ENCODE results near the gene GFER. TPM values are rescaled to one million over a fixed set of nuclear protein-coding genes. Genes with fewer than 3 reads are reported as not detected.
A peak's percentile ranks its signal among the peaks of the same experiment; 100 is the strongest.

Gene GFER
- total and polyA plus RNA-seq, 9 of the 15 experiments (the other 6 are each of a cell fraction or from before 2014, with no cell fraction given), result 4.3 to 53.7 (median 19.8) TPM

GRCh38 chr16:1960665-1961630 lies 23.0 kb upstream of the GFER start (continued):
- TF ChIP-seq ZNF436 (CRISPR knock-in tag; IDR thresholded peaks at IDR 0.05), result no peak
- TF ChIP-seq PCBP2 (IDR thresholded peaks at IDR 0.05; ENCODE audit: low read depth, low read length, poor library complexity, severe bottlenecking), result no peak
- TF ChIP-seq ARID3A (IDR thresholded peaks at IDR 0.05; ENCODE audit: borderline replicate concordance, low read depth, low read length), result no peak
- peak; percentile 65; the same call in 1 of the 2 replicates for TF ChIP-seq DLX4 (CRISPR knock-in tag; IDR thresholded peaks at IDR 0.05)
- TF ChIP-seq ZNF282 (CRISPR knock-in tag; IDR thresholded peaks at IDR 0.05), result peak; percentile 18; the same call in 1 of the 2 replicates
- TF ChIP-seq CTCF (IDR thresholded peaks at IDR 0.05 in 2 of 3, conservative IDR thresholded peaks at IDR 0.05 in 1 of 3; ENCODE audit: insufficient read depth in 2 of 3, low read depth in 1 of 3, low read length in 3 of 3), result no peak
- peak; percentile 22; the same call in 1 of the 2 replicates for TF ChIP-seq TOE1 (IDR thresholded peaks at IDR 0.05; ENCODE audit: borderline replicate concordance)
- TF ChIP-seq TOE1 (CRISPR knock-in tag; IDR thresholded peaks at IDR 0.05; ENCODE audit: borderline replicate concordance, low read depth), result no peak
- TF ChIP-seq CHD7 (IDR thresholded peaks at IDR 0.05; ENCODE audit: low read depth, low read length), result no peak
